HepG2 (cell line): ENCODE results near the gene DHRS13. TPM values are rescaled to one million over a fixed set of nuclear protein-coding genes. Genes with fewer than 3 reads are reported as not detected.
A peak's percentile ranks its signal among the peaks of the same experiment; 100 is the strongest.

ENCODE experiments used
- FLYWCH1 ChIP-seq: sonication (generic); formaldehyde crosslinking; IDR thresholded peaks from 2 replicates; pipeline ENCODE4 v1.8.1; 2023; ENCODE audit warnings: mild to moderate bottlenecking, missing genetic modification reagents
- HNRNPLL ChIP-seq: fragments of 200-400 bp; formaldehyde crosslinking; IDR thresholded peaks from 2 replicates; pipeline ENCODE4 v1.6.1; 2017; ENCODE audit warnings: mild to moderate bottlenecking, low read depth, low read length; ENCODE audit not compliant: poor library complexity, severe bottlenecking
- KLF16 ChIP-seq, 2 experiments: sonication (generic) in 1 of 2; formaldehyde crosslinking in 1 of 2; IDR thresholded peaks; 2 replicates each; pipeline versions ENCODE4 v1.6.1 to v1.8.0; 2016 to 2023; ENCODE audit warnings: missing genetic modification reagents in 2 of 2, missing compliant biosample characterization in 1 of 2
- NR2F2 ChIP-seq: IDR thresholded peaks from 2 replicates; pipeline ENCODE4 v1.6.1; 2012; ENCODE audit warnings: low read depth, inconsistent platforms, borderline replicate concordance
- PHF21A ChIP-seq: sonication (generic); formaldehyde crosslinking; IDR thresholded peaks from 2 replicates; pipeline ENCODE4 v1.5.0; 2020; ENCODE audit warnings: mild to moderate bottlenecking, missing genetic modification reagents
- SMAD9 ChIP-seq: sonication (generic); formaldehyde crosslinking; IDR thresholded peaks from 2 replicates; pipeline ENCODE4 v1.5.1; 2020; ENCODE audit warnings: mild to moderate bottlenecking, missing genetic modification reagents
- SP1 ChIP-seq, 2 experiments: fragments of 450-650 bp in 1 of 2; sonication (generic) in 1 of 2; formaldehyde crosslinking in 1 of 2; IDR thresholded peaks; 2 replicates each; pipeline versions ENCODE4 v1.4.0 to v1.6.1; 2016 to 2020; ENCODE audit warnings: missing genetic modification reagents in 1 of 2
- SP140L ChIP-seq: sonication (generic); formaldehyde crosslinking; IDR thresholded peaks from 2 replicates; pipeline ENCODE4 v1.4.0; 2020; ENCODE audit warnings: missing genetic modification reagents, borderline replicate concordance
- YEATS4 ChIP-seq: sonication (generic); formaldehyde crosslinking; IDR thresholded peaks from 2 replicates; pipeline ENCODE4 v1.4.0; 2020; ENCODE audit warnings: missing genetic modification reagents, borderline replicate concordance
- ZFP1 ChIP-seq: IDR thresholded peaks from 2 replicates; pipeline ENCODE4 v1.6.1; 2016
- ZMAT3 ChIP-seq: sonication (generic); formaldehyde crosslinking; conservative IDR thresholded peaks from 2 replicates; pipeline ENCODE4 v1.7.0; 2021; ENCODE audit warnings: missing genetic modification reagents
- ZNF136 ChIP-seq: sonication (generic); formaldehyde crosslinking; IDR thresholded peaks from 2 replicates; pipeline ENCODE4 v1.8.1; 2022; ENCODE audit warnings: low read depth, mild to moderate bottlenecking, moderate library complexity, missing genetic modification reagents
- ZNF253 ChIP-seq: sonication (generic); formaldehyde crosslinking; IDR thresholded peaks from 2 replicates; pipeline ENCODE4 v1.8.0; 2022; ENCODE audit warnings: mild to moderate bottlenecking, missing genetic modification reagents, borderline replicate concordance
- ZNF33A ChIP-seq: sonication (generic); formaldehyde crosslinking; IDR thresholded peaks from 2 replicates; pipeline ENCODE4 v1.5.1; 2020; ENCODE audit warnings: missing genetic modification reagents, mild to moderate bottlenecking, moderate library complexity, borderline replicate concordance
- ZNF746 ChIP-seq: sonication (generic); formaldehyde crosslinking; IDR thresholded peaks from 2 replicates; pipeline ENCODE4 v1.8.0; 2022; ENCODE audit warnings: mild to moderate bottlenecking, missing genetic modification reagents
- ZNF768 ChIP-seq: sonication (generic); formaldehyde crosslinking; IDR thresholded peaks from 2 replicates; pipeline ENCODE4 v1.4.0; 2020; ENCODE audit warnings: missing genetic modification reagents
- polyA plus RNA-seq, 8 experiments: library from polyadenylated mRNA; depleted of rRNA in 3 of 8; stranded (reverse) in 7 of 8; unstranded in 1 of 8; fragments of >200 nt; fragmentation: Illumina TruSeq in 4 of 8; extraction: Trizol in 4 of 8; gene quantifications; 2 replicates each; pipeline versions ENCODE4 v1.2.1 to v1.2.3, GENCODE V29; 2011 to 2016; ENCODE audit warnings: low read depth in 4 of 8, missing spikeins in 1 of 8, mixed read lengths in 1 of 8; ENCODE audit not compliant: insufficient read depth in 1 of 8
- total RNA-seq, 5 experiments: library from RNA; depleted of rRNA; stranded (reverse); fragments of >200 nt; fragmentation: Illumina TruSeq; extraction: Trizol; gene quantifications; 2 replicates each; pipeline ENCODE4 v1.2.3, GENCODE V29; 2016; ENCODE audit warnings: low read depth in 1 of 5
- TF ChIP-seq, protein P1 (sequence below): sonication (generic); formaldehyde crosslinking; IDR thresholded peaks from 2 replicates; pipeline ENCODE4 v1.5.1; 2020; ENCODE audit warnings: mild to moderate bottlenecking, missing genetic modification reagents
- TF ChIP-seq, protein P2 (sequence below): sonication (generic); formaldehyde crosslinking; IDR thresholded peaks from 2 replicates; pipeline ENCODE4 v1.8.1; 2023; ENCODE audit warnings: mild to moderate bottlenecking, missing genetic modification reagents
- TF ChIP-seq, protein P3 (sequence below): sonication (generic); formaldehyde crosslinking; IDR thresholded peaks from 2 replicates; pipeline ENCODE4 v1.4.0; 2020; ENCODE audit warnings: missing genetic modification reagents

DHRS13 gene
- total and polyA plus RNA-seq, 2 of the 13 experiments (the other 11 are each of a cell fraction or from before 2014, with no cell fraction given) = 11.8 to 12.6 TPM

DNA sequence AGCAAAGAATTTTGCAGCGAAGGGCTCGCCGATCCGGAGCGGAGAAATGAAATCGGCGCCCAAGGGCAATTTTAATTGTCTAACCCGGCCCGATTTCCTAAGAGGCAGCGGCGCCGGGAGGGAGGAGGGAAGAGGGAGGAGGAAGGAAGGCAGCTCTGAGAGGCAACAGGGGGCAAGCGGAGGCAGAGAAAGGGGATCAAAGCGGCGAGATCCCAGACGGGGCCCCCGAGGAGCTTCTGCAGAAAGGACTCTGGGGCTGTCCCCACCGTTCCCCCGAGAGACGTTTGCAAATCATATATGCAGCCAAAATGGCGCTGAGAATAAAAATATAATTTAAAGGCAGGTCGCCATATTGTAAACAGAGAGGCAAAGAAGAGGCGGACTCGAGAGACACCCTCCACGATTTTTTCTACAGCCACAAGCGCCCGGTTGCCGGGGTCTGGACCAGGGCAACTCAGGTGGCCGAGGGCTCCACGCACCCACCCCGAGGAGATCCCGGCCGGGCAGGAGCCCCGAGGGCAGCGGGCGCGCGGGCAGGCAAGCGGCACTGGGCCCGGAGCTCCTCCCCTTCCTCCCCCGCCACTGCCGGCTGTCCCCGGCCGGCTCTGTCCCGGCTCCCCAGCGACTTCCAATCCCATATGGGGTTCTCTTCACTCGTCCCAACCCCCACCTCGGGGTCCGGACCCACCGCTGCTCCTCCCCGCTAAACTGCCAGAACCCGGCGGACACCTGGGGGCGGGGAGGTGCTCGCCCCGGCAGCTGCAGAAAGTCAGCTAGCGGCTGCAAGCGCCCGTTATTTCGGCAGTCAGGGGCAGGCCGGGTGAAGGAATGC, 46.5 kb upstream of the DHRS13 start (continued):
- TF ChIP-seq, protein P1, sequence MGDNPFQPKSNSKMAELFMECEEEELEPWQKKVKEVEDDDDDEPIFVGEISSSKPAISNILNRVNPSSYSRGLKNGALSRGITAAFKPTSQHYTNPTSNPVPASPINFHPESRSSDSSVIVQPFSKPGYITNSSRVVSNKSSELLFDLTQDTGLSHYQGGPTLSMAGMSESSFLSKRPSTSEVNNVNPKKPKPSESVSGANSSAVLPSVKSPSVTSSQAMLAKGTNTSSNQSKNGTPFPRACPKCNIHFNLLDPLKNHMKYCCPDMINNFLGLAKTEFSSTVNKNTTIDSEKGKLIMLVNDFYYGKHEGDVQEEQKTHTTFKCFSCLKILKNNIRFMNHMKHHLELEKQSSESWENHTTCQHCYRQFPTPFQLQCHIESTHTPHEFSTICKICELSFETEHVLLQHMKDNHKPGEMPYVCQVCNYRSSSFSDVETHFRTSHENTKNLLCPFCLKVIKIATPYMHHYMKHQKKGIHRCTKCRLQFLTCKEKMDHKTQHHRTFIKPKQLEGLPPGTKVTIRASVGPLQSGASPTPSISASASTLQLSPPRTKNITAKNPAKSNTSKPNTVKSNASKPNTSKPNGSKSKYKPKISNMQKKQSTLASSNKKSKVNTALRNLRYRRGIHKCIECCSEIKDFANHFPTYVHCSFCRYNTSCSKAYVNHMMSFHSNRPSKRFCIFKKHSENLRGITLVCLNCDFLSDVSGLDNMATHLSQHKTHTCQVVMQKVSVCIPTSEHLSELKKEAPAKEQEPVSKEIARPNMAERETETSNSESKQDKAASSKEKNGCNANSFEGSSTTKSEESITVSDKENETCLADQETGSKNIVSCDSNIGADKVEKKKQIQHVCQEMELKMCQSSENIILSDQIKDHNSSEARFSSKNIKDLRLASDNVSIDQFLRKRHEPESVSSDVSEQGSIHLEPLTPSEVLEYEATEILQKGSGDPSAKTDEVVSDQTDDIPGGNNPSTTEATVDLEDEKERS = 0 out of 2 replicates have a peak, but pooled peaks have one; percentile 44
- TF ChIP-seq, protein P2, sequence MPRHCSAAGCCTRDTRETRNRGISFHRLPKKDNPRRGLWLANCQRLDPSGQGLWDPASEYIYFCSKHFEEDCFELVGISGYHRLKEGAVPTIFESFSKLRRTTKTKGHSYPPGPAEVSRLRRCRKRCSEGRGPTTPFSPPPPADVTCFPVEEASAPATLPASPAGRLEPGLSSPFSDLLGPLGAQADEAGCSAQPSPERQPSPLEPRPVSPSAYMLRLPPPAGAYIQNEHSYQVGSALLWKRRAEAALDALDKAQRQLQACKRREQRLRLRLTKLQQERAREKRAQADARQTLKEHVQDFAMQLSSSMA (CRISPR knock-in tag) = peak; percentile 28; the same call in 1 of the 2 replicates
- TF ChIP-seq ZMAT3 (peak; percentile 43; the same call in 1 of the 2 replicates), ZNF136 (no peak), HNRNPLL (peak; percentile 56), SP1 (IDR thresholded peaks at IDR 0.05) (no peak), SP1 (CRISPR knock-in tag; IDR thresholded peaks at IDR 0.05) (0 out of 2 replicates have a peak, but pooled peaks have one; percentile 14), ZNF746 (0 out of 2 replicates have a peak, but pooled peaks have one; percentile 7), FLYWCH1 (no peak), ZNF768 (CRISPR knock-in tag) (no peak), ZNF253 (CRISPR knock-in tag) (no peak), PHF21A (CRISPR knock-in tag) (0 out of 2 replicates have a peak, but pooled peaks have one; percentile 12), ZNF33A (CRISPR knock-in tag) (no peak), SP140L (CRISPR knock-in tag) (no peak), SMAD9 (CRISPR knock-in tag) (no peak), NR2F2 (no peak), ZFP1 (CRISPR knock-in tag) (no peak), KLF16 (CRISPR knock-in tag; IDR thresholded peaks at IDR 0.05) (0 out of 4 replicates have a peak, but pooled peaks of 1 of the 2 experiments have one; percentile 24), YEATS4 (CRISPR knock-in tag) (no peak)
- TF ChIP-seq, protein P3, sequence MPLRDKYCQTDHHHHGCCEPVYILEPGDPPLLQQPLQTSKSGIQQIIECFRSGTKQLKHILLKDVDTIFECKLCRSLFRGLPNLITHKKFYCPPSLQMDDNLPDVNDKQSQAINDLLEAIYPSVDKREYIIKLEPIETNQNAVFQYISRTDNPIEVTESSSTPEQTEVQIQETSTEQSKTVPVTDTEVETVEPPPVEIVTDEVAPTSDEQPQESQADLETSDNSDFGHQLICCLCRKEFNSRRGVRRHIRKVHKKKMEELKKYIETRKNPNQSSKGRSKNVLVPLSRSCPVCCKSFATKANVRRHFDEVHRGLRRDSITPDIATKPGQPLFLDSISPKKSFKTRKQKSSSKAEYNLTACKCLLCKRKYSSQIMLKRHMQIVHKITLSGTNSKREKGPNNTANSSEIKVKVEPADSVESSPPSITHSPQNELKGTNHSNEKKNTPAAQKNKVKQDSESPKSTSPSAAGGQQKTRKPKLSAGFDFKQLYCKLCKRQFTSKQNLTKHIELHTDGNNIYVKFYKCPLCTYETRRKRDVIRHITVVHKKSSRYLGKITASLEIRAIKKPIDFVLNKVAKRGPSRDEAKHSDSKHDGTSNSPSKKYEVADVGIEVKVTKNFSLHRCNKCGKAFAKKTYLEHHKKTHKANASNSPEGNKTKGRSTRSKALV (CRISPR knock-in tag) = 0 out of 2 replicates have a peak, but pooled peaks have one; percentile 29
